GM19193 (cell line): Measurements from ENCODE around the gene KLF15.

Experiments
- POLR2A ChIP-seq: IDR thresholded peaks from 4 replicates; pipeline ENCODE4 v1.6.1; 2011; ENCODE audit not compliant: insufficient read depth, insufficient read length; ENCODE audit errors: extremely low read depth

KLF15 gene

GRCh38 chr3:126340596-126340942 lies 16.6 kb downstream of the KLF15 start:
- no peak for TF ChIP-seq POLR2A

- TF ChIP-seq POLR2A, result no peak
Measured at GRCh38 chr3:126340081-126340511, 17.1 kb downstream of the KLF15 start.

- no peak for TF ChIP-seq POLR2A
Measured at GRCh38 chr3:126339466-126339865, 17.7 kb downstream of the KLF15 start.

- TF ChIP-seq POLR2A, result no peak
Measured at GRCh38 chr3:126338790-126339288, 18.4 kb downstream of the KLF15 start.

- TF ChIP-seq POLR2A, result no peak
Measured at GRCh38 chr3:126337980-126338651, 19.1 kb downstream of the KLF15 start.

- TF ChIP-seq POLR2A, result no peak
Measured at GRCh38 chr3:126329927-126330725, 27.1 kb downstream of the KLF15 start.

- no peak for TF ChIP-seq POLR2A
Measured at GRCh38 chr3:126326629-126327028, 30.6 kb downstream of the KLF15 start.

GRCh38 chr3:126322181-126322967 lies 34.8 kb downstream of the KLF15 start:
- TF ChIP-seq POLR2A, result no peak

- no peak for TF ChIP-seq POLR2A
Measured at GRCh38 chr3:126321490-126321889, 35.7 kb downstream of the KLF15 start.

- no peak for TF ChIP-seq POLR2A
Measured at GRCh38 chr3:126320517-126321293, 36.5 kb downstream of the KLF15 start.

GRCh38 chr3:126319701-126320295 lies 37.4 kb downstream of the KLF15 start:
- no peak for TF ChIP-seq POLR2A

- no peak for TF ChIP-seq POLR2A
Measured at GRCh38 chr3:126317029-126317996, 39.9 kb downstream of the KLF15 start.

GRCh38 chr3:126316501-126316939 lies 40.7 kb downstream of the KLF15 start:
- TF ChIP-seq POLR2A, result no peak
